GM18907 (cell line): ENCODE data around the gene AMPH.

Experiments used
- ATAC-seq: cut with Tn5 transposase; IDR thresholded peaks from one replicate; pipeline ENCODE4 v1.9.1; 2021; ENCODE audit warnings: mild to moderate bottlenecking, moderate library complexity; ENCODE audit not compliant: unreplicated experiment

AMPH gene

DNA sequence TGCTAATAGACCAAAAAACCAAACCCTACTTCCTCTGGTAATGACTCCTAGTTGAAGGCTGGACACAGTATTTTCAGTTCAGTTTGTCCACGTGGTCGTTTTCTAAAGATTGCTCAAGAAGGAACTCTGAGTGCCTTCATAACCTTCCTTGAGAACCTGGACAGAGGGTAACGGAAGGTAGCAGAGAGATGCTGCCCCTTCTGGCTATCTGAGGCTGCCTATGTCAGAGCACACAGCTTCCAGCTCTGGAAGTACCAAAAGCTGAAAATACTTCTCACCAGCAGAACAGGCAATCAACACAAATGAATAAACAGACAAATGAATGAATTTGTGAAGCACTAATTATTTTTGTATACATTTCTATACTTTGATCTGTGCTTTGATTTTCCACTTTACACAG is 85.2 kb downstream of the AMPH start:
- no peak for ATAC-seq

DNA sequence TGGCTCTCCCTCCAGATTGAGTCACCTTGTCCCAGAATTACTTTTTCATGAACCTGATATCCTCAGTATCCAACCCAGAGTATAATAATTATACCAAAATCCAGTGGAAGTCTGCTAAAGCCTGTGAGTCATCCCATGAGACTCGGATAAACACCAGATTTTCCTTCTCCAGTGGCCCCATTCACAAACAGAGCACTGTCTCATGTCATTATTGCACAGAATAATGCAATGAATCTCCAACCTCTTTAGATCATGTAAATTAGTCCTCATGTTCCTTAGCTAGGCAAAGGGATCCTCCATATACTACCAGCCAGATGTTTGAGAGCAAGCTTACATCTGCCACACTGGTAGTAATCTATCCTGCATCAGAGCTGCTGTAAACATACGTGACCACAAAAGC is 89.0 kb downstream of the AMPH start:
- ATAC-seq, result no peak

DNA sequence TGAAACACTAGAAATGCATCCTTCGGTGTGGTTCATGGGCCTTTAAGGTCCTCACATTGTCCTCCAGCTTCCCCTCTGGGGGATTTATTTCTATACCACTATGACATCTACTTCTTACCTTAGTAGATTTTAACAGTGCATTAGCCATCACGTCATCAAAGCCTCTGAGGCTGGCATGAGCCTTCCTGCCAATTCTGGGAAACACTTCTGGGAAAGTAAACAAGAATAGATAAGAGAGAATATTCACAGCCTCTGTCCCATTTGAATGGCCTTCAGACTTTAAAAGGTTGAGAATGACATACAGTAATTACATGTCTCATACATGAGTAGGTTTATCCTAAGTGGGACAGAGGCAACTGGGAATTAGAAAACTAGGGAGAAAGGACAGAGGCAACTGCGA is 89.7 kb downstream of the AMPH start:
- no peak for ATAC-seq

DNA sequence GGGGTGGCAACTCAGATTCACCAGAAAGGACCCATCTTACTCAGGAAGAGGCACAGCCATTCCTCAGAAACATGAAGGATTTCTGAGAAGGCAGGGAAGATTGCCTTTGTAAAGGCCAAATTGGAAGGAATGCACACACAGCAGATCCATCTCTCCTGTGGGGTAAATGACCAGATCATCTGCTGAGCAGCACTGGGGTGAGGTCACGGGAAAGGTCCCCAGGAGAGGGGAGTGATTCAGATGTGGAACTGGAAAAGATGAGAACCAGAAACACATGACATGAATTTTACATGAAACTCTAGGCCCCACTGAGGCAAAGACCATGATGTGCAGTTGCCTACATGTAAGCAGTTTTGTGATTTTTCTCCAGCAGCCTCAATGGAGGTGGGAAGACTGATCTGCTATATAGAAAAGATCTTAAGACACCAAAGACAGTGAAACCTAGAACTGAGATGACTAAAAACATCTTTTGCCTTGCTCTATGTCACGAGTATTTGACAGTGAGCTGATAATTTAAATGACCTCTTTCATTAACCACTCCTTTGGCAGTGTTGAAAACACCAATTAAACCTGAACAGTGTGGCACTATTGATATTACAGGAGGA is 91.6 kb downstream of the AMPH start:
- ATAC-seq, result no peak

DNA sequence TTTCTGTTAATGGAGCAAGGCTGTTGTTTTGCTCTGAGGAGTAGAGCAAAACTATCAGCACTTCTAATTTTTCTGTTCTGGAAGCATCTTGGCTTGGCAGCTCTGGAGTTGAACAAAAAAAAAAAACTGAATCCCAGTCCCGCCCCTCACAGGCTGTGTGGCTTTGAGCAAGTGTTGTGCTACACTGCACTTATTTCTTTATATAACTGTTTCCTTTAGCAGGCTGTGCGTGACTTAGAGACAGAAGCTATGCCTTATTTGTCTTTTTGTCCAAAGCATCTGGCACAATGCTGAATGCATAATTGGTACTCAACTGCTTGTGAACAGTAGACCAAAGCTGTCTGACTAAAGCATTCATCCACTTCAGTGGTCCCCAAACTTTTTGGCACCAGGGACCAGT is 96.1 kb downstream of the AMPH start:
- no peak for ATAC-seq

DNA sequence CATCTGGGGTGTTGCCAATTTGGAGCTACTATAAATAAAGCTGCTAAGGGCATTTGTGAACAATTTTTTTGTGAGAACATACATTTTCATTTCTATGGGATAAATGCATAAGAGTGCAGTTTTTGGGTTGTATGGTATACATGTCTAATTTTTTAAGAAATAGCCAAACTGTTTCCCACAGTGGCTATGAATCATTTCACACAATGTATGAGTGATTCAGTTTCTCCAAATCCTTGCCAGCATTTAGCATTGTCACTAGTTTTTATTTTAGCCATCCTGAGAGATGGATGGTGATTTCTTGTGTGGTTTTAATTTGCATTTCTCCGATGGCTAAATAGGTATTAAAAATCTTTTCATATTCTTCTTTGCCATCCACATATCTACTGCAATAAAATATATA is 105.3 kb downstream of the AMPH start:
- no peak for ATAC-seq

DNA sequence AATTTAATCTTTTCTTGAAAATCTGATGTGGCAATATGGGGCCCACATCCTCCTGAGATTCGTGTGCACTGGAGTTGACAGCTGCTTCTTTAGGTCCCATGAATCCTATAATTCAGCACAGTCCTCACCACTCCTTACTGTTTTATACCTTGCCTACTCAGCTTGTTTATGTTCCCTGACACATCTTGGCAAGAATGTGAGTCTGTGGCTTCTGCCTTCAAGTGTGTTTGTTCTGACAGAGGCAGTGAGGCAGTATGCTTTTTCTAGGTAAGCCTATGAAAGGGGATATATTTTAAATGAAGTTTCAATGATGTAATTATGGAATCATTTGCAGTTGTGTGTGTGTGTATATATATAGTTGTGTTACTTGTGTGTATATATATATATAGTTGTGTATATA is 106.4 kb downstream of the AMPH start:
- ATAC-seq, result no peak

DNA sequence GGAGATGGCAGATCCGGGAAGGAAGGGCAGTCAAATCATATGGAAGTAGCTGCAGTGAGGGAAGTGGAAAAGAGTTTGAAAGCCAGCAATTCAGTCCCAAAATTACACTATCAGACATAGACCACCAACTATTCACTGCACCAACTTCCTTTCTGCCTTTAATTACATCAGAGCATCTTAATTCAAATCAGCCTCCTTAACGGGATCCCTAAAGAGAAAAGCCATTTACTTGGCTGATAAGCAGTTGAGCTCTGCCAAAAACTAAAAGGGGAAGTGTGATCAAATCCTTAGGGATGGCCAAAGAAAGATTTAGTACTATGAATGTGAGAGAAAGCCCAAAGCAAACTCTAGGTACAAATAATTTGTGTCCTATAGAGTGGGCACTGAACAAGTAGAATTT is 110.4 kb downstream of the AMPH start:
- ATAC-seq, result no peak

DNA sequence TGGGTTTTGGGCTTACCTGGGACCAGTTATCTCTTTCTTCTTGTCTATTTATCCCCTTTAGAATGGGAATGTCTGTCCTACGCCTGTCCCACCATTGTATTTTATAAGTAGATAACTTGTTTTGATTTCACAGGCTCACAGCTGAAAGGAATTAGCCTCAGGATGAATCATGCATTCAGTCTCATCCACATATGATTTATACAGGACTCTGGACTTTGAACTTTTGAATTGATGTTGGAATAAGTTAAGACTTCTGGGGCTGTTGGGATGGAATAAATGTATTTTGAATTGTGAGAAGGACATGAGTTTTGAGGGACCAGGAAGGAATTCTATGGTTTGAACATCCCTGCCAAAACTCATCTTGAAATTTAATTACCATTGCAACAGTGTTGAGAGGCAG is 112.6 kb downstream of the AMPH start:
- no peak for ATAC-seq

DNA sequence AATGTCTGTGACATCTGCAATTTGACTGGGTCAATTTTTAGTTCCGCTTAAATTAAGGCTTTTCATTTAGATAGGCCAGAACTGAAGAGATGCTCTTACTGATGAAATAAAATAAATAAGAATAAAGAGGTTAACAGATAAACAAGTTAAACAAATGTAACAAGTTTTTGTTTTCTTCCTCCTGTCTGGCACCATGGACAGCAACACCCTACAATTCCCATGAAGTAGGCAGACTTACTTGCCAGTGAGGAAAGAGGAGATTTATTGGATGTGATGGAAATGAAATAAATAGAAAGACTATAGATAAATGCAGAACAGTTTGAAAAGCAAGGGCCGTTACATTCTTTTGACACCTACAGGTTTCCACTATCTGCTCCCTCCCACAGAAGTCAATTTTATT is 118.5 kb downstream of the AMPH start:
- ATAC-seq, result no peak

DNA sequence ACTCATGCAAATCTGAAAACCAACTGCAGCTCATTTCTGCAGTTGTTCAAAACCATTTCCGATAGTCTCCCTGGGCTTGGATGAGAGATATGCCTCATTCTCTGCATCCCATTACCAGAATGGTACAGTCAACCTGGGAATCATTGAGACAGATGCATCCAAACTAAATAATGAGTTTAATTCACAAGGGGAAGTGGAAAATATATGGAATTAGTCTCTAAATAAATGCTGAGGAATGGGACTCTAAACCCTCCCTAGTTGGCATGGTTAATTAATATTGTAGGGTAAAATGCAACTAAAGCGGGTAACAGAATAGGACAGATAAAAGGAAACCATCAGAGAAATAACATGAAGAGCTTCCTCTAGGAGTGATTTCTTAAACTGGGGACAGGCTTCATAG is 118.9 kb downstream of the AMPH start:
- ATAC-seq, result no peak

DNA sequence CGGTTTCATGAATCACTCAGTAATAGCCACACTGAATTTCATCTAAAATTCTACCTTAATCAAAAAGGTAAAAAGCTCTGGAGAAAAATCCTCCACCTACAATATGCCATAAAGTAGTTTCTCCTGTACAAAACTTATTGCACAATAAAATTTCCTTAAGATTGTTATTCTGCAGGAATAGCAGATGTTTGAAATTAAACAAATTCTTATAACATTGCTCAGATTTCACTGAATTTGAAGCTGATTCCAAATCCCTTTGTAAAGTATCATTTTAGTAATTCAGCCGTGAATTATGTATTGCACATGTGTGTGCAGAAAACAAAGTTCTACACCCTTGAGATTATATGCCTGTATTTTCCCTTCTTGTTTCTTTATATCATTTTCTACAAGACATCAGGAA is 123.8 kb downstream of the AMPH start:
- no peak for ATAC-seq

DNA sequence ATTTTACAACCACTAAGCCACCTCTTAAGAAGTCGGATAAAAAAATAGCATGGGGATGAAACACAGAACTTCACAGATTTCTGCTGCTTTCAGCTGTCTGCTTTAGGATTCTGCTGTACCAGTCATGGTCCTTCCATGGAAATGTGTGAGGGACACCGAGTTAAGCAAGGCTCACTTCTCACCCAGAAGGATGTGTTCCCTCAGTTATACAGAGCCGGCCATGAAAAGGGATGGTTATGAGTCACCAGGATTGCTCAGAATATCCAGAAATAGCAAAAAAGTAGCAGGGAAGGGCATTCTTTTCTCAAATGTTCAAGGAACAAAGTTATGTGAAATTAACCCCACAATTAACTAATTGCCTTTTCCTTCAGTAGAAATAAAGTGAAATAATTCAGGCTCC is 124.4 kb downstream of the AMPH start:
- ATAC-seq, result no peak

DNA sequence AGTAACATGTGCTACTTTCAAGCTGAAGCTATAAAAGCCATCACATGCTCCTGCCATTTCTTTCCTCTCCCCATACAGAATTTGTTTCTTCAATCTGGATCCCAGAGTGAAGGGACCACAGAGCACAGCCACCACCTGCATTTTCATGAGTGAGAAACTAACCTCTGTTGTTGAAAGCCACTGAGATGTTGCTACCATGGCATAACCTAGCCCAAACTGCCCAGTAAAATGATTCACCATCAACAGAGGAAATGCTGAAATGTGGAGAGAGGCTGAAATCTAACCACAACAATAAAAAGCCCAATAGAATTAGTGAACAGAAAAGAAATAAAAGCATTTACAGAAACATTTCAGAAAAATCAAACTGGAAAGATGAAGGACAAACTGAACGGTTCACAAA is 125.2 kb downstream of the AMPH start:
- no peak for ATAC-seq

DNA sequence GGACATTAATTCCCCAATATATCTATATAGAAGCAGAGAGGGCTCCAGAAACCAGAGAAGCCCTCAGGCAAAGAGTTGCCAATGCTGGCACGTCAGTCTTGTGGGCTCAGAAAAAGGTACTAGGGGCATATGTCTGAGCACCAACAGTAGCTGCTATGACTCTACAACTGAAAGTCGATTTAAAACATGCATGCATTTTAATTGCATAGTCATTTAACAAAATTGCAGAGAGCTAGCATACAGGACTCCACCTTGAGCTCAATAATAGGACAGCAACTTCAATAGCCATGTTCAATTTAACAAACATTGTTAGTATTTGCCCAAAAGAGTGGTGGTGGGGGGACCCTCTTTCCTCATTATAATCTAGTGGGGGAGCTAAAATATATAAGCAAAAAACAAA is 126.5 kb downstream of the AMPH start:
- no peak for ATAC-seq

DNA sequence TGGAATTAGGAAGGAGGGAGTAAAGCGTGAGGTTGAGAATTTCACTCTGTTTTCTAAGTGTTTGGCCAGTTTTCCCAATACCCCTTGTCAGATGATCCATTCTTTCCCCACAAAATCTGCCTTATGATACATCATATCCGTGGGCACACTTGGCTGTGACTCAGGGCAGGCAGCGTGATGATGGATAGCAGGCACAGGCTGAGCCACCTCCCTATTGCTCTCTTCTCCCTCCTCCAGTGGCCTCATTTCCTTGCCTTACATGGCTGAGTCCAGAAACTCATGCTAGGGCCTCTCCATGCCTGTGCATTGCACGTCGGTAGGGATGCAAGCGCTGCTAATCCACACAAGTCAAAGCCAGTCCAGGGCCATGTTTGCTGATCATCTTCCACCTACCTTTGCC is 128.3 kb downstream of the AMPH start:
- no peak for ATAC-seq

DNA sequence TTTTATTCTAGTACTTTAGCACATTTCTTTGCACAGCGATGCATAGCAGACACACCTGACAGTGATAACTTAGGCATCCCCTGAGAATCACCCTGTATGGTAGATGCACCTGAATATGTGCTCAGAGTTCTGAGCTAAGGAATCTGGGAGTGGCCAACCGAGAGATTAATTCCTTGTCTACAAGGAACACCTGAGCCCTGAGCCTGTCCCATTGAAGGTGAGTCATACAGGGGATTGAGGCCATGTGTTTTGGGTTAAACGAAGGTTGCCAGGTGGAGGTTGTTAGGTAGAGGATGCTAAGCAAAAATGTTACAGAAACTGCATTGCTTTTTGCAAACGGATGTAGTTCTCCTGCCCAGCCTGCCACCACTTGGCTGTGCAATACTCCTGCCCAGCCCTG is 128.9 kb downstream of the AMPH start:
- no peak for ATAC-seq

DNA sequence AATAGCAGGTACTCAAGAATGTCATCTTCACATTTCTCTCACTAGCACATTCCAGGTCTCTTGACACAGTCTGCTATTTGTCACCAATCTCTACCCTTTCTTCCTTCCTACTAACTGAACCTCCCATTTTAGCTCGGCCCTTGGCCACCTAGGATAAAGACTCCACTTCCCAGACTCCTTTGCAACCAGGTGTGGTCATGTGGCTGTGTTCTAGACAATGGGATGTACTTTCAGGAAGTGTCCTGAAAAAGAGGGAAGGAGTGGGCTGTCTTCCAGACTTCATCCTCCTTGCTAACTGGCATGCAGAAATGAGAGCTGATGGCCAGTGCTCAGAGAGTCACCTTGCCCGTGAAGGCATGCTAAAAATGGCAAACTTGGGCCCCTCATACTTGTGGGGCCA is 139.2 kb downstream of the AMPH start:
- ATAC-seq, result no peak

DNA sequence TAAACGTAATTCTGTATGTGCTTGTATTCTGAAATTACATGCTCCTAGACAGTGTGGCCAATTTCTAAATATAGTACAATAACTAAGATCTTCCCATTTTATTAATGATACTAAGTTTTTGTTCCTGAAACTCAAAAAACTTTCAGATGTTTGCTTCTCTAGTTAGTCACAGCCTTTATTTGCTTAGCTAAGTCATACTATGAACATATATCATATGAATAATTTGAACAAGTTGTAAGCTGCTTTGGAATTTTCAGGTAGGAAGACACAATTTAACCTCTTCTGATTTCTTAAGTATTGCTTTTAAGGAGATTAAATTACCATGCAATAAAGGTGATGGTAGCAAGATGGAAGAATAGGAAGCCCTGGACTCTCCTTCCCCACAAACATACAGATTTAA is 148.7 kb downstream of the AMPH start:
- no peak for ATAC-seq

DNA sequence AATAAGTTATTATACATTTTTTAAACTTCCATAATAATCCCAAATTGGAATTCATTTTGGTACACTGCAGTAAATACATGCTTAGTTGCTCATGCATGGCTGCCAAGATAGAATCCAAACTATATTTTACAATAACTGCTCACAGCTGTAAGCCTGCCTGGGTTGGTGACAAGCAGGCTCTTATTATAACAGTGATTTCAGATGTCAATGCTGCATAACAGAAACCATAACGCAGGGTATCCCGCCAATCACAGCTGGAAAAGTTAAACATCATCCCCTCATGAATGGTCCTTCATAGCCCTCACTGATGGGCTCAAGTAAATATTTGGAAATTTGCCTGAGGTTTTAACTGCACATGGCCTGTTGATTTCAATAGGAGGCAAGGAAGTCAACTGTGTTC is 149.8 kb downstream of the AMPH start:
- ATAC-seq, result no peak

DNA sequence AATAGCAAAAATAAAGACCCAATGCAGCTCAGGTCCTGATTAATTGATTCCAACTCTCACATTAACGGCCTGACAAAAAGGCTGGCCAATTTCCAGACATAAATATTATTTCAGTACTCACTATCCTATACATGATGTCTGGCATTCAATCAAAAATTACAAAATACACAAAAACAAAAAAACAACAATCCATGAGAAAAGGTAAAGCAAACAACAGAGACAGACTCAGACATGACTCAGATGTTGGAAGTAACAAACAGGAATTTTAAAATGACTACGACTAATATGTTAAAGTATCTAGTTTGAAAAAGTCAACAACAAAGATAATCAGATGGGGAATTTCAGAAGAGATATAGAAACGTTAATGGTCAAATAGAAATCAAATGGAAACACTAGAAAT is 152.8 kb downstream of the AMPH start:
- ATAC-seq, result no peak

DNA sequence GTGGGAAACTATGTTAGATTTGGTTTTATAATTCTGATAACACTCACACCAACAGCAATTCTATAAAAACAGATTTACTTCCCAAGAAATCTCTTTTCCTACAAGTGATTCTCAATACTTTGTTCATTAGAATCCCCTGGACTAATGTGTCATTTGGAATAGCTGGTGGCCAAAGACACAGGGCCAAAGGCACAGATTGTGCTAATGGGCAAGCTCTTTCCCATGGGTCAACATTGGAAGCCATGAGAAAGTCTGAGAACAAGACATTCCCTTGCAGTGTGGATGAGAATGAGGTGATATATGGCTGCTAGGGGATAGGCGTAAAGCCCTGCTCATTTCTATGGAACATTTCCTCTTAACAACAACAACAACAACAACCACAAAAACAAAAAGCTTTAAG is 153.8 kb downstream of the AMPH start:
- no peak for ATAC-seq

DNA sequence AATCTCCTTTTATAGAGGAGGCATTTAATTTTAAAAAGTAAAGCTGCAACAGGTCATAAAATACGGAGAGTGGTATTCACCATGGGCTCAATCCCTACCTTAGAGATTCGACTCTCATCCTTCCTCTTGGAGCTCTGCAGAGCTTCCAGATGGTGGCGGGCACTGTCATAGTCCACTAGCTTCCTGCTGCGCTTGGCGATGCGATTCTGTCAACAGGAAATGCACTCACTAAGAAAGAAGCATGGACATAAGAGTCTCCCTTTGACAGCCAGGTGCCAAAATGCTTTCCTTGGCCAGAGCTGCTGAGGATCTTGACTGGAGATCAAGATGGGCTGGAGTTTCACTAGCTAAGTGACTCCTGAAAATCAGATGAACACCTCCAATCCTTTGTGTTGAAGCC is 154.4 kb downstream of the AMPH start:
- ATAC-seq, result no peak

DNA sequence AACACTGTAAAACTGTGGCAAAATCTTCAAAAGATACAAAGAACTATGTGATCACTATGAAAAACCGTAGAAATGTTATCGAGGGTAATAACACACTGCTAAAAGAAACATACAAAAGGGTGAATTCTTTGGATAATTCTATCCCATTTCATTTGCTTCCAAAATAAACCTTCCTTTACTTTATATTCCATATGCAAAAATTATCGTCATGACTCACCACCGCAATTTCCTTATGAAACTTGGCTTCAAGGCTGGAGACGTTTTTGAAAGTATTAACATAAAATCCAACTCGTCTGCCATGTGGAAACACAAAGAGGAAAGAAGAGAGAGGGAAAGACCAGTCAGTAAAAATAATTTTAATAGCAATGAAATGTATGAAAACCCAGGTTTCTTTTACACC is 165.2 kb downstream of the AMPH start:
- ATAC-seq, result no peak
